ENCODE data around the gene PCSK5. TPM values are rescaled to one million over a fixed set of nuclear protein-coding genes. Genes with fewer than 3 reads are reported as not detected.

PCSK5 gene
- total and polyA plus RNA-seq, 2 donors (not counting 1 experiment from before 2014, with no cell fraction given), result 0.09 TPM; not detected in 1

GRCh38 chr9:76109953-76110352 lies 219.5 kb downstream of the PCSK5 start:
- WGBS (ENCODE audit: insufficient coverage), result 86% methylated on average over 2 of the region's 2 CpGs
- Histone ChIP-seq H4K20me1 (ENCODE audit: control insufficient read depth, insufficient read depth, low read length, poor library complexity, severe bottlenecking) (no peaks in the 10 kb centered on the region), H3K36me3 (replicated peaks in 1 of 2; ENCODE audit: control extremely low read depth in 1 of 2, control insufficient read depth in 1 of 2, extremely low read depth in 1 of 2, insufficient read depth in 2 of 2, low read length in 1 of 2) (no peaks in the 10 kb centered on the region), H3K27me3 (replicated peaks in 1 of 4; ENCODE audit: control extremely low read depth in 1 of 4, control insufficient read depth in 3 of 4, insufficient read depth in 4 of 4, low read length in 3 of 4) (no peaks in the 10 kb centered on the region), H3K9me3 (ENCODE audit: control extremely low read depth in 1 of 3, control insufficient read depth in 2 of 3, insufficient read depth in 1 of 3, low read length in 2 of 3) (no peaks in the 10 kb centered on the region), H3K4me2 (replicated peaks; ENCODE audit: low read depth, low read length, poor library complexity, severe bottlenecking) (no peak overlapping the region), H3K4me3 (ENCODE audit: control extremely low read depth in 1 of 5, extremely low read depth in 1 of 5, insufficient read depth in 1 of 5, low read depth in 2 of 5, low read length in 4 of 5) (no peak overlapping the region), H3K4me1 (ENCODE audit: control insufficient read depth in 2 of 2, insufficient read depth in 2 of 2, low read length in 2 of 2) (no peaks in the 10 kb centered on the region), H3K27ac (ENCODE audit: low read length in 2 of 2) (no peak overlapping the region), H3K79me2 (ENCODE audit: control insufficient read depth, insufficient read depth, low read length) (no peaks in the 10 kb centered on the region), H2AFZ (ENCODE audit: insufficient read depth, low read depth, low read length, poor library complexity, severe bottlenecking) (no peak overlapping the region), H3K9ac (ENCODE audit: low read length) (no peak overlapping the region)
- ChIA-PET CTCF (no interaction called here), POLR2A (no interaction called here)
- no peaks in the 10 kb centered on the region for H3K27me3 Mint-ChIP-seq
- no peak for DNase-seq
- TF ChIP-seq EZH2 (IDR thresholded peaks at IDR 0.05; ENCODE audit: borderline replicate concordance, insufficient read depth, low read depth, low read length, poor library complexity, severe bottlenecking), result no peak
- TF ChIP-seq, protein P1, sequence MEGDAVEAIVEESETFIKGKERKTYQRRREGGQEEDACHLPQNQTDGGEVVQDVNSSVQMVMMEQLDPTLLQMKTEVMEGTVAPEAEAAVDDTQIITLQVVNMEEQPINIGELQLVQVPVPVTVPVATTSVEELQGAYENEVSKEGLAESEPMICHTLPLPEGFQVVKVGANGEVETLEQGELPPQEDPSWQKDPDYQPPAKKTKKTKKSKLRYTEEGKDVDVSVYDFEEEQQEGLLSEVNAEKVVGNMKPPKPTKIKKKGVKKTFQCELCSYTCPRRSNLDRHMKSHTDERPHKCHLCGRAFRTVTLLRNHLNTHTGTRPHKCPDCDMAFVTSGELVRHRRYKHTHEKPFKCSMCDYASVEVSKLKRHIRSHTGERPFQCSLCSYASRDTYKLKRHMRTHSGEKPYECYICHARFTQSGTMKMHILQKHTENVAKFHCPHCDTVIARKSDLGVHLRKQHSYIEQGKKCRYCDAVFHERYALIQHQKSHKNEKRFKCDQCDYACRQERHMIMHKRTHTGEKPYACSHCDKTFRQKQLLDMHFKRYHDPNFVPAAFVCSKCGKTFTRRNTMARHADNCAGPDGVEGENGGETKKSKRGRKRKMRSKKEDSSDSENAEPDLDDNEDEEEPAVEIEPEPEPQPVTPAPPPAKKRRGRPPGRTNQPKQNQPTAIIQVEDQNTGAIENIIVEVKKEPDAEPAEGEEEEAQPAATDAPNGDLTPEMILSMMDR (IDR thresholded peaks at IDR 0.05), result no peak
- no peaks in the 10 kb centered on the region for H3K4me1 Mint-ChIP-seq
- no peak for ATAC-seq (ENCODE audit: low read depth)
- H3K4me3 Mint-ChIP-seq, result no peak overlapping the region
- intact Hi-C loops (cut with micrococcal nuclease), result no loop called here
- no peak overlapping the region for H3K27ac Mint-ChIP-seq
- H3K9me3 Mint-ChIP-seq (ENCODE audit: insufficient read depth), result no peaks in the 10 kb centered on the region

GRCh38 chr9:76112151-76112550 lies 221.7 kb downstream of the PCSK5 start:
- no peak for DNase-seq
- Histone ChIP-seq H3K4me2 (replicated peaks; ENCODE audit: low read depth, low read length, poor library complexity, severe bottlenecking) (no peak overlapping the region), H3K4me1 (ENCODE audit: control insufficient read depth in 2 of 2, insufficient read depth in 2 of 2, low read length in 2 of 2) (no peaks in the 10 kb centered on the region), H3K9ac (ENCODE audit: low read length) (no peak overlapping the region), H3K4me3 (ENCODE audit: control extremely low read depth in 1 of 5, extremely low read depth in 1 of 5, insufficient read depth in 1 of 5, low read depth in 2 of 5, low read length in 4 of 5) (no peak overlapping the region), H3K79me2 (ENCODE audit: control insufficient read depth, insufficient read depth, low read length) (no peaks in the 10 kb centered on the region), H2AFZ (ENCODE audit: insufficient read depth, low read depth, low read length, poor library complexity, severe bottlenecking) (no peak overlapping the region), H4K20me1 (ENCODE audit: control insufficient read depth, insufficient read depth, low read length, poor library complexity, severe bottlenecking) (no peaks in the 10 kb centered on the region), H3K9me3 (ENCODE audit: control extremely low read depth in 1 of 3, control insufficient read depth in 2 of 3, insufficient read depth in 1 of 3, low read length in 2 of 3) (no peaks in the 10 kb centered on the region), H3K27me3 (replicated peaks in 1 of 4; ENCODE audit: control extremely low read depth in 1 of 4, control insufficient read depth in 3 of 4, insufficient read depth in 4 of 4, low read length in 3 of 4) (no peaks in the 10 kb centered on the region), H3K27ac (ENCODE audit: low read length in 2 of 2) (no peak overlapping the region), H3K36me3 (replicated peaks in 1 of 2; ENCODE audit: control extremely low read depth in 1 of 2, control insufficient read depth in 1 of 2, extremely low read depth in 1 of 2, insufficient read depth in 2 of 2, low read length in 1 of 2) (no peaks in the 10 kb centered on the region)
- H3K4me1 Mint-ChIP-seq, result no peaks in the 10 kb centered on the region
- intact Hi-C loops (cut with micrococcal nuclease), result no loop called here
- no peaks in the 10 kb centered on the region for H3K27me3 Mint-ChIP-seq
- CTCF ChIA-PET, result no interaction called here
- ATAC-seq (ENCODE audit: low read depth), result no peak
- H3K4me3 Mint-ChIP-seq, result no peak overlapping the region
- no peak overlapping the region for H3K27ac Mint-ChIP-seq
- POLR2A ChIA-PET, result no interaction called here
- WGBS (ENCODE audit: insufficient coverage), result no CpG with 5 or more reads among the region's 2 CpGs
- TF ChIP-seq, protein P1 (IDR thresholded peaks at IDR 0.05), result no peak
- TF ChIP-seq EZH2 (IDR thresholded peaks at IDR 0.05; ENCODE audit: borderline replicate concordance, insufficient read depth, low read depth, low read length, poor library complexity, severe bottlenecking), result no peak
- H3K9me3 Mint-ChIP-seq (ENCODE audit: insufficient read depth), result no peaks in the 10 kb centered on the region
